AG09309 (cell line): ENCODE results near the gene RPL36.
"Not testable (repeated sequence)": the region's sequence is repeated elsewhere in the genome, so short reads cannot be mapped to it uniquely, and the experiment has no call there.

ENCODE experiments used
- DNase-seq: peaks from one replicate; pipeline ENCODE4 v3.0.0-alpha.2; 2010; ENCODE audit warnings: low read depth
- H3K4me3 ChIP-seq: 2 replicates; pipeline ENCODE4 v1.5.1; 2011; ENCODE audit warnings: mild to moderate bottlenecking, low read depth, low read length, moderate library complexity; ENCODE audit not compliant: control insufficient read depth
- CTCF ChIP-seq: IDR thresholded peaks from 2 replicates; pipeline ENCODE4 v1.5.1; 2011; ENCODE audit warnings: mild to moderate bottlenecking, low read depth, low read length, inconsistent platforms; ENCODE audit not compliant: insufficient read depth, control insufficient read depth; ENCODE audit errors: missing control alignments

The RPL36 gene

GRCh38 chr19:5697890-5698634 lies 8.0 kb downstream of the RPL36 start:
- TF ChIP-seq CTCF = no peak
- DNase-seq = no peak
- no peak overlapping the region for H3K4me3 ChIP-seq

GRCh38 chr19:5698635-5699422 lies 8.7 kb downstream of the RPL36 start:
- no peak for DNase-seq
- TF ChIP-seq CTCF = no peak
- no peak overlapping the region for H3K4me3 ChIP-seq

GRCh38 chr19:5700455-5701092 lies 10.5 kb downstream of the RPL36 start:
- DNase-seq = no peak
- no peak overlapping the region for H3K4me3 ChIP-seq
- TF ChIP-seq CTCF = no peak

- H3K4me3 ChIP-seq, DNase-seq: not testable (repeated sequence)
Observed at GRCh38 chr19:5702053-5702410, 11.9 kb downstream of the RPL36 start.

GRCh38 chr19:5703819-5704818 lies 14.0 kb downstream of the RPL36 start:
- DNase-seq = no peak
- no peak for TF ChIP-seq CTCF
- H3K4me3 ChIP-seq = no peak overlapping the region

- DNase-seq = no peak
- TF ChIP-seq CTCF = no peak
- H3K4me3 ChIP-seq = no peak overlapping the region
Observed at GRCh38 chr19:5705552-5705951, 15.5 kb downstream of the RPL36 start.
